T1000 (cell line): Measurements from ENCODE around the gene IL17RA.
"Not testable (repeated sequence)": the region's sequence is repeated elsewhere in the genome, so short reads cannot be mapped to it uniquely, and the experiment has no call there.

ENCODE experiments used
- DNase-seq: peaks from one replicate; lab custom pipeline; 2025; ENCODE audit warnings: mixed read lengths; lab: John Stamatoyannopoulos, UW

IL17RA gene

DNA sequence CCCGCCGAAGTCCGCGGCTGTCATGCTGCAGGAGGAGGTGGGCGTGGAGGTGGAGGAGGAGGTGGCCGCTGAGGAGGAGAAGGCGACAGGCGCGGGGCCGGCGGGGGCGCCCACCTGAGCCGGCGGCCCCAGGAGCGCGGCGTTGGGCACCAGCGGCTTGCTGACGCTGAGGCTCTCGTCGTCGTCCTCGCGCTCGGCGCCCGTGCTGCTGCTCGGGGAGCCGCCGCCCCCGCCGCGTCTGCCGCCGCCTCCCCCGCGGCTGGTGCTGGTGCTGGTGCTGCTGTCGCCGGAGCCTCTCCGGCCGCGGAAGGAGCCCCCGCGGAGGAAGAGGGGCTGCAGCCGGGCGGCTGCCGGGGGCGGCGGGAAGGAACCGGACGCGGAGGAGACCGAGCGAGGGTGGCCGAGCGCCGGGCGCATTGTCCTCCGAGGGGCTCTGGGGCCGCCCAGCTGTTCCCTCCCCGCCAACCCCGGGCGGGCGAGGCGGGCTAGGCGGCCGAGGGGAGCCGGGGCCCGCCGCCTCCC, 36.0 kb downstream of the IL17RA start:
- DNase-seq, result no peak

DNA sequence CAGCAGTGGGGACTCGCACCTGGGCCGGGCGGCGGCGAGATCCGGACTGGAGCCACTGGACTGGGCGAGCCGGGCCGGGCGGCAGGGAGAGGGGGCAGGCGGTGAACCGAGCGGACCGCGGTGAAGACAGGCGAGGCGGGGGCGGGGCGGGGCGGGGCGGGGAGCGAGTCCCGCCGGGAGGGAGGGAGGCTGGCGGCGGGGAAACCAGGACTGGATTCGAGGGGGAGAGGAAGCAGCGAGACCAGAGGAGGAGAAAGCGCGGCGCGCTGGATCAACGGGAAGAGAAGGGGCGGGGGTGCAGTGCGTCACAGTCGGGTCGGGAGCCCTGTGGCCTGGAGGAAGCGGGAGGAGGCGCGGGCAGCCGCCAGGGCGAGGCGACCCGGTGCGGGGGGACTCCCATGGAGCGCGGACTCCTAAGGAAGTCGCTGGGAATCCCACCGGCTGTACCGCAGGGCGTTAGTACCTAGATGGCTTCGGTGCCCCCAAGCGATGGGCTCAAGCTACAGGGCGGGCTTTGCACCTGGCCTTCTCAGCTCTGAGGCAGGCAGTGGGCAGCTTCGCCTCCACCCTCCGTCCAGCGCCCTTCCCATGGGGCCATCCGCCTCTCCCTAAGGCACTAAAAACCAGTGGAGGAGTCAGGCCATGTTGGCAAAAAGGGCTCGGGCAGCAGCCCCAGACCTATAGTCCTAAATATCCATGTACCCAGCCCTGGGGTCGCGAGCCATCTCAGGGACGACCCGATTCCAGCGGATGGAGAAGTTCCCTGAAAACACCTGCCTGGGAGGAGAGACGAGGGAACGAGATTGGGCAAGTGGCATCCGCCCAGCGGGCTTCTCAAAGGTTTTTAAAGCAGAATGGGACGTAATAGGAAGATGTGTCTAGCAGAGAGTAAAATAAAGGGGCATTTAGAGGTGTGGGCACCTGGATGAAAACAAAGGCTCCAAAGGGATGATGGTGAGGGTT, 36.7 kb downstream of the IL17RA start, which contains the start of gene TMEM121B:
TSS of gene TMEM121B (minus strand) at position 128 of the 963 bp plus-strand sequence. CDS start 233 bp downstream, outside the sequence.
- peak; percentile 6 for DNase-seq

DNA sequence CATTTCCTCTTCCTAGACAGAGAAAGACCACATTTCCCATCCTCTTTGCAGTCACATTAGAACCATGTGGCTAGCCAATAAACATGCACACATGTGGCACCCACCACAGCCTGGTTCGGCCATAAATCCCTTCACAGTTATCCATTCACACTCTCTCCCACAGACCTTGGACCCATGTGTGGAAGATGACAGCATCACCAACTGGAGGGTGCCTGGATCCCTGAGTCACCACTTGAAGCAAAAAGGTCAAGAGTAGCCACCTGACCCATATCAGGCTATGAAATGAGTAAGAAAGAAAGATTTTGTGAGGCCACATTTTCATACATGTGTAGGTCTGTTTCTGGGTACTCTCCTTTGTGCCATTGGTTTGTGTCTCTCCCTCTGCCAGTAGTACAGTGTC, 45.4 kb downstream of the IL17RA start:
- no peak for DNase-seq

DNA sequence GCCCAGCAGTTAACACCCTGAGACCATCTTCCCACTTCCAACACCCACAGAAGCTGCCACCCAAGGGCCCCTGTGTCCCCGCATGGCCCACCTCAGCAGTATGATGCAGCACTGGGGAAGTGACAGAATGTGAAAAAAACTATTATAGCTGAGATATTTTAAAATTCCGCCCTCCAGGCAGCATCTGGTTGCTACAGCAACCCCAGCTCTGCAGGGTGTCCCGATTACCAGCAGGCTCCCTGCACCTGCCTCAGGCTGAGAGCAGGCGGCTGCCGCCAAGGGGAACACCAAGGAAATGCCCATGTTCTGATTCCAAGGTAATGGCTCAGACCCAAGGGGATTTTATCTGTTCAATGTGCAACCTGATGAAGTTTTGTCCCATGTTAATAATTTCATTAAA, 46.9 kb downstream of the IL17RA start:
- DNase-seq, result no peak

DNA sequence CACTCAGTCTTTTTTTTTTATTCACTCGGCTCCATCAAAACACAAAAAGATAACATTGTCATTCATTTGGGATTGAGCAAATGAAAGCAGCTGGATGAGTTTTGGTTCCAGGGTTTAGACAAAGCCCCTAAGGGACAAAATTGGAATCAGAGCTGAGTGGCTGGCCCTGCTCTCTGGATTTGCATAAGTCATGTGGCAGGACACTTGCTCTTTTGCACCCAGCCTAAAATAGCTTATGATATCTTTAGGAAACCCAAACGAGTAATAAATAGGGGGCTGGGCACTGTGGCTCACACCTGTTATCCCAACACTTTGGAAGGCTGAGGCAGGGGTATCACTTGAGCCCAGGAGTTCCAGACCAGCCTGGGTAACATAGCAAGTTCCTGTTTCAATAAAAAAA, 47.3 kb downstream of the IL17RA start:
- no peak for DNase-seq

DNA sequence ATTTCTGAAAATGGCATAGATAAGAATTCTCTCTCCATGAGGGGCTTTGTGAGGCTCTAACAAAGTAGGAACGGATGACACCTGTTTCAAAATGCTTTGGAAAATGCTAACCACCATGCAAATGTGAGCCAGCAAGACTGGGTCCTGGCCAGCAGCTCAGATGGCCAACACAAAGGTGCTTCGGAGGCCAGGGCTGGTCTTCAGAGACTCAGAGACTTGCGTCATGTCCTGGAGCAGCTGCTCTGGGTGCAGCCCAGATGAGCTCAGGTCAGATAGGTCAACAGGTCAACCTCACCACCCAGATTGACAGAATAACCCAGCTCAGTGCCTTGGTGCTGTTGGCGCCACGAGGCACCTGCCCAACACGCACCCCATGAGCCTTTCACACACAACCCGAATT, 48.3 kb downstream of the IL17RA start:
- DNase-seq, result no peak

DNA sequence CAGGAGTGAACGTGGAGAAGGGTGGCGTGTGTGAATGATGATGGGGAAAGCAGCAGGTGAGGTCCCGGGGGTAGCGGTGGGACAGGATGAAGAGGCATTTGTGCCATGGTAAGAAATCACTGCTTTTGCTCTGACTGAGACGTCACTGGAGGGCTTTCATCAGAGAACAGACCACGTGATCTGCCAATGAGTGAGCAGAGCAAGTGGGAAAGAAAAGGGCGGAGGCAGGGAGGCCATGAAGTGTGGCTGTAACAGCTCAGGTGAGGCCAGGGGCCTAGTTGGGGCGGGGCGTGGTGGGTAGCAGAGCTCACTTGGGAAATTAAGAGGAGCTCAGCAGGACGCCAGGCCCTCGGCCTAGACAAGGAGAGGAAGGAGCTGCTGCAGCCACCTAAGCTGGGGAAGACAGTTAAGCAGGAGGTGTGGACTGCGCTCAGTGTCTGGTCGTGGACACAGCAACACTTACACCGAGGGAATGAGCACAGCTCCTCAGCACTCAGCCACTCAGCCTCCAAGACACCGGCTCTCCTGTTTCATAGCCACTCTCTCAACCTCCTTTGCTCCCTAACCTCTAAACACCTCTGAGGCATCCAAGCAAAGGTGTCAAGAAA, 50.5 kb downstream of the IL17RA start:
- DNase-seq, result no peak

DNA sequence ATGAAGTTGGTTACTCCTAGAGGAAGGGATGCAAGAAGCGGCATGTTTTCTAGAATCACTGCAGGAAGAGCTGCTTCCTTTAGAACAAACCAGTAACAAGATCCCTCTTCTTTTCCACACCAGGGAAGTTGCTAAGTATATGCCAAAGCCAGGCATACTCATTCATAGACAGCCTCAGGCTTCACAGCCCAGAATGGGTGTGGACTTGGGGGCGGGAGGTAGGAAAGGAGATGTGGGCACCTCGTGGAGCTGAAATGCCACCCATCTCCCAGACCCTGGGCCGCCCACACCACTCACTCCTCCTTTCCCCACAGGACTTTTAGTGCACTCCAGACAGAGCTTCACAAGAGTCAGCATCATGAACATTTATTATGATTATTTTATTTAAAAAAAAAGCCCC, 52.4 kb downstream of the IL17RA start:
- DNase-seq, result no peak

DNA sequence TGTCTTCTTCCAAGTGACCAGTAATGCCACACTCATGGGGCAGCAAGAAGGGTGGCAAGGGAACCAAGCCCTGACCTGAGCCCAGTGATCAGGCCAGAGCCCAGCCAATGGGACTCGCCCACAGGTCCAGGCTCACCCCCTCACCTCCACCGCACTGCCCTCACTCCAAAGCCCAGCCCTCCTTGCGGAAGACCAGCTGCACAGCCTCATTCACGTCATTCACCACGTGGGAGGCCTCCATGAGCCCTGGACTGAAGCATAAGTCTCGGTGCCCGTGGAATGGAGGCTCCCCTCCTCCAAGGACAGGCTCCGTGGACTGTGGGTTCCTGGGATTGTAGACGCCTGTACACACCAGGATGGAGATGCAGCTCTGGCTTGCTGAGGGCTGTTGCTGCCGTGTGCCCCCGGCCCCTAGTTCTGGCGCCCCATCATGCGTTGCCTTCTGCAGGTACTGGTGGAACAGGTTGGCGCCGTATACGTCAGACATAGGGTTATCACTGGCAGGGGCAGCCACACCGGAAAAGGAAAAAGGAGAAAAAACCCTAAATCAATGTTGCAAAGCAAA, 53.1 kb downstream of the IL17RA start:
- DNase-seq, result no peak

DNA sequence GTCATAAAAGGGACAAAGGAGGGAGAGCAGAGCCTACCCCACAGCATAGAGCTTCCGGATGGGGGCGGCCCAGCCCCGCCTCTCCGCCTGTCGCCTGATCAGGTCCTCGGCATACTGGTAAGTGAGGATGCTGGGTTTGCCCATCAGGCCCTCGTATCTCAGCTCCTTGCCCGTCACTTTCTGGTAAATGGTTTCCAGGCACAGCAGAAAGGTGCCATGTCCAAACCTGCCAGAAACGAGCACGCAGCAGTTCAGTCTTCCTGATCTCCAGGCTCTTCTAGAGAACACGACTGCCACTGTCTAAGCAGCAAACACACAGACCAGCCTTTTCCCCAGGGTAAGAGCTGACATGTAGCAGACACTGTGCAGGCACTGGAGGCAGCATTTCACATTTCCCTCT, 53.7 kb downstream of the IL17RA start:
- no peak for DNase-seq

DNA sequence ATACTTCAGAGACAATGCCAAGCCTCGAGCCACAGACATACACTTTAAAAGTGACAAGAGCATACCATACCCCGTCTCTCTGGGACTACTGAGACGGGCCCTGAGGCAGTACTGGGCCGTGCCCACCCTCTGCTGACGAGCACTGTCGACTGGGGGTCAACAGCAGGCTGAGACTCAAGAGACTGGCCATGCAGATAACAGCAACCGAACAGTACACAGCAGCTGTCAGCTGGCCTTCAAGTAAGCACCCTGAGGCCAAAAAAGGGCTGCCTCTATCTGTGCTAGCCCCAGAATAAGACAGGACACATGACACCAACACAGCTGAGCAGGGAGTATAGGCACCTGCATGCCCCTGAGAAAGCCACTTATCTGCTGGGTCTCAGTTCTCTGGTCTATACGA, 55.2 kb downstream of the IL17RA start:
- no peak for DNase-seq

DNA sequence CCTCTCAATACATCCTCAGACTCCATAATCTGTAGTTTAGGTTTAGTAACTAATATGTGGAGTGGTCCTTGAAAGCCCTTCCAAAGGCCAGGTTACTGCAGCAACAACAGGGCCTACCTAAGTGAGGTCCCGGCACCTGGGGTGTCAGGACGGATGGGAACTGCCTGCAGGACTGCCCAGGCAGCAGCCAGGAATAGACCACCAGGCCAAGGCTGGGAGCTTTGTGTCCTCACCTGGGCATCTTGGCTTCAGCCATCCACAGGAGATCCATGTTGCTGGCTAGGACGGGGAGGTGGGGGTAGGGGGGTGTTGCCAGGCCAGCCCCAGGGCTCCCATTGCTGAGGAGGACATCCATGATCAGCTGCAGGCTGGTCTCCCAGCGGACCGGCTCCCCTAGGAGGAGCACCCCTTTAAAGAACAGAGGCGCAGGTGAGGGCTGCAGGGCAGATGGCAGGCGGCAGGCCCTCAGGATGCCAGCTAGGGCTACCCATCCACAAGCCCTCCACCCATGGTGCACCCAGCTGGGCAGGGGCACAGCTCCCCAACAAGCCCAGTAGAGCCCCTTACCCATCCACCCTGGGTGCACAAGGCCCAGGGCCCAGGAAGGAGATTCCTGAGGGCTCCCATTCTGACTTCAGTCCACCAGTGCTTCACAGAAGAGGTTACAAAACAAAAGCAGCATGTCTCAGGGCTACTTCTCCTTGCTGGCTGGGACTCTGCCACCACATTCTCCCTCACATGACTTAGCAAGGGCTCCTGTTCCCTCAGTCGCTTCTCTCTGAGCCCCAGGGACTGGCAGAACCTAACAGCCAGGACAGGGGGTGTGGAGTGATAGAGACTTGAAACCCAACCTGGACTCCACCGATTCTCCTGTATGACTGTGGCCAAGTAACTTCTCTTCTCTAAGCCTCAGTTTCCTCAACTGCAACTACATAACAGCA, 56.3 kb downstream of the IL17RA start:
- DNase-seq, result no peak

DNA sequence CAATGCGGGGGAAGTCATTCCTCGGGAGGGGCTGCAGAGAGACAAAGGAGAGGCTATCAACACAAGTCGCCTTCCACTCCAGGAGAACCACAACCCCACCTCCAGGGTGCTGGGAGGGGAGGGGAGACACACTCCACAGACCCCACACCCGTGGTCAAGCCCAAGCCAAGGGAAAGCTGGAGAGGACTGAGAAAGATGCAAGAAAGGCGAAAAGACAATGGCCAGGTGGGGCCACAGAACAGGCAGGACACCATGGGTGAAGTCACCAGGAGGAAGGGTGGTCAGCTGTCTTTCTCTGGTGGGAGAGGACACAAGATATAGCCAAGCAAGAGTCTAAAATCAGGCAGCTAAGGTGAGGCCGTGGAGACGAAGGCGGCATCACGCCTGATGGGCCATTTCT, 58.3 kb downstream of the IL17RA start:
- DNase-seq, result no peak

DNA sequence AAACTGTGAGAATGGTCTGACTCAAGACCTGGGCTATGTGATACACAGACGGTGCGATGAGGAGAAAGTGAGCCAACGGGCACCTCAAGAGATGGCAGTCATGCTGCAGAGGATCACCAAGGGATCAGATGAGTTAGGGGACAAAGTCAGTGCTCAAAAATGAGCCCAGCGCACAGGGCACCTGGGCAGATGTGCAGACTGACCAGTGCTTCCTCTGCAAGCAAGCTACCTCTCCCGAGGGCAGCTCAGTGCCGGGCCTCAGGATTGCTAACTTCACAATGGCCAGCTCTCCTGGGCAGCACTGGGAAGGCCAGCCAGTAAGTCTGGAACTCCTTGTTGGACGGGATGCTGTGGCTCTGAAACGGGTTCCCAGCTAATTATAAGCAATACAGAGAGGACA, 59.0 kb downstream of the IL17RA start:
- no peak for DNase-seq

DNA sequence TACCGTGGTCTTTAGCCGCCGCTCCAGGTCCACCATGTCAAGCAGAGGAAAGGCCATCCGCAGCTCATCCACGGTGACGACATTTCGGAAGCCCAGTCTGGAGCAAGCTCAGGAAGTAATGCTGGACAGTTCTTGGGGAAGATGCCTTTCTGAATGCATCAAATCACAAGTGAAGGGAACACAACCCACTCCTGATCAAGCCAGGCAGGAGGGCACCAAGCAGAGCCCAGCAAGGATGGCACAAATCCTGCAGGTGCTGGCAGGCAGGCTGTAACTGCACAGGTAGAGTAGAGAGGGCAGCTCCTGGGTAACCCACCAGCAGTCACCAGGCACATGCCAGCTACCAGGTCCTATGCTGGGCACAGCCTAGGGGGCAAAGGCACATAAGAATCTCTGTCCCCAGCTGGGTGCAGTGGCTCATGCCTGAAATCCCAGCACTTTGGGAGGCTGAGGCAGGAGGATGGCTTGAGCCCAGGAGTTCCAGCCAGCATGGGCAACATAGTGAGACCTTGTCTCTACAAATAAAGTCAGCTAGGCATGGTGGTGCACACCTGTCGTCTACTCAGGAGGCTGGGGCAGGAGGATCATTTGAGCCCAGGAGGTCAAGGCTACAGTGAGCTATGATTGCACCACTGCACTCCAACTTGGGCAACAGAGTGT, 60.4 kb downstream of the IL17RA start:
- DNase-seq, result no peak

DNA sequence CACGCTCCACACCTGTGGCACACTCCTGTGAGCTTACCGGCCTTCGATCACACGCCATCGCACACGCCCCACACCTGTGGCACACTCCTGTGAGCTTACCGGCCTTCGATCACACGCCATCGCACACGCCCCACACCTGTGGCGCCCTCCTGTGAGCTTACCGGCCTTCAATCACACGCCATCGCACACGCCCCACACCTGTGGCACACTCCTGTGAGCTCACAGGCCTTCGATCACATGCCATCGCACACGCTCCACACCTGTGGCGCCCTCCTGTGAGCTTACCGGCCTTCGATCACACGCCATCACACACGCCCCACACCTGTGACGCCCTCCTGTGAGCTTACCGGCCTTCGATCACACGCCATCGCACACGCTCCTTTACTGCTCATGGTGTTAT, 62.7 kb downstream of the IL17RA start:
- not testable (repeated sequence) for DNase-seq

DNA sequence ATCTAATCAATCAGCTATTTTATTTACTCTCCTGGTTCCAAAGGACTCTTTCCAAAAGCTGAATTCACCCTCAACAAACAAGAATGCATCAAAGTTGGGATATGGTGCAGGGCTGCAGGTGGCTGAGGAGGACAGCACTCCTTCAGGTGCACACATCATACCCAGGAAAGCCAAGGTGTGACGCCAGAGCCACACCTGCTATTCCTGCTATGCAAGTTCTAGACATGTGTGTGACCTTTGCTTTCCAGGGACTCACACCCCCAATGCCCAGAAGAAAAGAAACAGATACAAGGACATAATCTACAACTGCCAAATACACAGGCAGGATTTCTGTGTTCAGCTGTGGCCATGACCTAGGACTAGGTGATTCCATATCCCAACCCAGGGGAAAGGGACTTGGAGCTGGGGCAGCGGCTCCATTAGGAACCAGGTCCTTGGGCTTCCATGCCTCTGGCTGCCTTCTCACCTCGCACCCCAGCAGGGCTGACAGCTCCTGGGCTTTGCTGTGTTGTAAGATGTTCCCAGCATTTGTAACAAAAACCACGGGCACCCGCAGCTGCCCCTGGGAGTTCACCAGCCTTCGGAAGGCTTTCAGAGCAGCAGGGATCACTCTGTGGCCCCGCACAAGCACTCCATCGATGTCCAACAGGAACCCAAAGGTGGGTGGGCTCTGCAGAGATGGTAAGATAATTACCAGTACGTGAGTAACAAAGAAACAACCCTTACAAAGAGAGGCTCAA, 64.4 kb downstream of the IL17RA start:
- DNase-seq, result no peak

DNA sequence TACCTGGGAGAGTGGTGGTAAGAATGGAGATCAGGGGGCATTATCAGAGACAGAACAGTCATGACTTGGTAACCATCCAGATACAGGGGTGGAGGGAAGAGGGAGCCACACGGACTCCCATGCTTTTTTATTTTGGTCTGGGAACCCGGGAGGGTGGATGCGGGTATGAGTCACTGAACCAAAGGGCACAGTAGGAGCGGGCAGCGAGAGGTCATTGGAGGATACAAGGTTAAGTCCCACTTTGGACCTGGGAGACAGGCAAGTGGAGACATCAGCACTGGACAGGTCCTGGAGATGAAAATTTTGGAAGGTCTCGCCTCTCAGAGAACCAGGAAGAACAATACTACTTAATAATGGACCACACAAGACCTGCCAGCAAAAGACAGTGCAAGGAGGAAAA, 67.5 kb downstream of the IL17RA start:
- DNase-seq, result no peak

DNA sequence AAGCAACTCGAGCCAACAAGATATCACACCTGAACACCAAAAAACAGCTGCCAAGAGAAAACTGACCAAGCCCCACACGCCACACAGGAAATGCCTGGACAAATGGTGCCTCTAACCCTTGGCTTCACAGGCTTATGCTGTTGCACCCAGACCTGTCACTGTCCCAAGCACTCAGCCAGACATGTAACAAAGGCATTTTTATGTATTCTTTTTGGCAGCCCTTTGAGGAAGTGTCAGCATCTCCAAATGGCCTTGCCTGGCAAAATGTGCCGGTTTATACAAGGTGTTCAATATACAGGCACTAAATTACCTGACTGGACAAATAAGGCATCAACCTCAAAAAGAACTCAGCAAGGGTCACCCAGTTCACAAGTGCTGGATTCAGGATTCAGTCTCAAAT, 68.2 kb downstream of the IL17RA start:
- no peak for DNase-seq

DNA sequence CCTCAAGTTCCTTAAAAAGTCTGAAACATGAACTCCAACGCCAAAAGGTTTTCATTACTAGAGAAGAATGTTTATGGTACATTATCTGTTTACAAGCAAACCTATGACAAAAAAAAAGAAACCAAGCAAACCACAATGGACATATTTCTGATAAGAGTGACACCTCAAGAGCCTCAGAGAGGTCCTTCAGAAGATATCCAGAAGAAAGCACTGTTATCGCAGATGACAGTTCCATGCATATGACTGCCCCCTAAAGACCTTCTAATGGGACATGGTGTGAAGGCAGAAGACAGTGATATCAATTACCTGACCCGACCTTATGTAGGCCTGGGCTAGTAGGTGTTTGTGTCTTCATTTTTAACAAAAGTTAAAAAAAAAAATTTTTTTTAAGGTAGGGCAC, 71.1 kb downstream of the IL17RA start:
- DNase-seq, result no peak
